ENCODE measurements around the gene AKAP9.
A peak's percentile ranks its signal among the peaks of the same experiment; 100 is the strongest.
"Not testable (repeated sequence)": the region's sequence is repeated elsewhere in the genome, so short reads cannot be mapped to it uniquely, and the experiment has no call there.

Gene AKAP9

GRCh38 chr7:92013611-92014010 is 72.9 kb downstream of the AKAP9 start:
- DNase-seq = no peak

GRCh38 chr7:92020636-92021035 is 80.0 kb downstream of the AKAP9 start:
- peak; percentile 11 for DNase-seq

GRCh38 chr7:92025260-92025659 is 84.6 kb downstream of the AKAP9 start:
- peak; percentile 89 for DNase-seq

- DNase-seq = not testable (repeated sequence)
These were observed 86.0 kb downstream of the AKAP9 start for GRCh38 chr7:92026635-92027034.

GRCh38 chr7:92027128-92027527 is 86.5 kb downstream of the AKAP9 start:
- DNase-seq = not testable (repeated sequence)

- DNase-seq = no peak
These were observed 87.6 kb downstream of the AKAP9 start for GRCh38 chr7:92028226-92028625.

- no peak for DNase-seq
These were observed 88.0 kb downstream of the AKAP9 start for GRCh38 chr7:92028686-92029085.

GRCh38 chr7:92034116-92034515 is 93.5 kb downstream of the AKAP9 start:
- peak; percentile 11 for DNase-seq

- DNase-seq = no peak
These were observed 94.9 kb downstream of the AKAP9 start for GRCh38 chr7:92035576-92035975.

GRCh38 chr7:92039900-92040299 is 99.2 kb downstream of the AKAP9 start:
- DNase-seq = no peak

GRCh38 chr7:92042056-92042737 is 101.5 kb downstream of the AKAP9 start:
- DNase-seq = no peak

GRCh38 chr7:92043098-92043497 is 102.4 kb downstream of the AKAP9 start:
- DNase-seq = no peak

GRCh38 chr7:92043637-92044036 is 103.0 kb downstream of the AKAP9 start:
- DNase-seq = no peak

GRCh38 chr7:92044148-92044547 is 103.5 kb downstream of the AKAP9 start:
- no peak for DNase-seq

- no peak for DNase-seq
These were observed 104.3 kb downstream of the AKAP9 start for GRCh38 chr7:92044940-92045339.

- DNase-seq = no peak
These were observed 111.0 kb downstream of the AKAP9 start for GRCh38 chr7:92051655-92052054.

- no peak for DNase-seq
These were observed 111.5 kb downstream of the AKAP9 start for GRCh38 chr7:92052159-92052558.

GRCh38 chr7:92052684-92053083 is 112.0 kb downstream of the AKAP9 start:
- no peak for DNase-seq

- no peak for DNase-seq
These were observed 112.7 kb downstream of the AKAP9 start for GRCh38 chr7:92053312-92053711.

- no peak for DNase-seq
These were observed 115.6 kb downstream of the AKAP9 start for GRCh38 chr7:92056286-92056685.

- no peak for DNase-seq
These were observed 116.7 kb downstream of the AKAP9 start for GRCh38 chr7:92057375-92057774.

GRCh38 chr7:92058040-92058439 is 117.4 kb downstream of the AKAP9 start:
- no peak for DNase-seq

- no peak for DNase-seq
These were observed 118.2 kb downstream of the AKAP9 start for GRCh38 chr7:92058899-92059298.

- DNase-seq = no peak
These were observed 120.5 kb downstream of the AKAP9 start for GRCh38 chr7:92061154-92061553.

GRCh38 chr7:92064438-92065029 is 123.9 kb downstream of the AKAP9 start:
- no peak for DNase-seq
